Colonic mucosa (tissue), 4 donors: ENCODE data around the gene PAPPA. TPM values are rescaled to one million over a fixed set of nuclear protein-coding genes. Genes with fewer than 3 reads are reported as not detected.

Experiments used
- DNase-seq: peaks from one replicate; pipeline ENCODE4 v3.0.0-alpha.2; 2020
- H3K27ac ChIP-seq: fragments of 200-600 bp; one replicate; pipeline ENCODE4 v1.8.0; 2021
- H3K27me3 ChIP-seq: fragments of 200-600 bp; one replicate; pipeline ENCODE4 v1.8.0; 2021
- H3K36me3 ChIP-seq: fragments of 200-600 bp; one replicate; pipeline ENCODE4 v1.8.0; 2021
- H3K4me1 ChIP-seq: fragments of 200-600 bp; one replicate; pipeline ENCODE4 v1.8.0; 2021; ENCODE audit warnings: mild to moderate bottlenecking
- H3K4me3 ChIP-seq: fragments of 200-600 bp; one replicate; pipeline ENCODE4 v1.8.0; 2021
- H3K9ac ChIP-seq, 2 donors: one replicate each; pipeline ENCODE4 v1.7.0; 2013; ENCODE audit warnings: control low read depth in 2 of 2, low read depth in 2 of 2, low read length in 2 of 2
- H3K9me3 ChIP-seq: fragments of 200-600 bp; one replicate; pipeline ENCODE4 v1.8.0; 2021
- CTCF ChIP-seq: fragments of 200-600 bp; IDR thresholded peaks from one replicate; pipeline ENCODE4 v1.8.0; 2022; ENCODE audit warnings: antibody characterized with exemption, mild to moderate bottlenecking
- intact Hi-C: fragments of 100-400 bp; cut with DNase I; formaldehyde crosslinking; loops from one replicate; pipeline ENCODE4 v1.14.1; 2022
- total RNA-seq, 2 donors: library from RNA; stranded (reverse); fragmentation: NEBNext Ultra II Directional in 1 of 2; extraction: Animal tissue kit (Norgen Biotek cat#: 25700) in 1 of 2; gene quantifications; one replicate each; pipeline ENCODE4 v1.2.1, GENCODE V29; 2021
- donor health status: healthy.
- donor health status: DM: no; HTN: no; CAD: no.
- donor health status: DM: no; HTN: no; CAD: no.

The PAPPA gene
- total RNA-seq, 2 donors from 2014 or later: 0.99 to 1.2 TPM

- H3K9me3 ChIP-seq: no peaks in the 10 kb centered on the region
- H3K4me3 ChIP-seq: no peak overlapping the region
- no peak for DNase-seq
- TF ChIP-seq CTCF: no peak
- intact Hi-C loops: loop anchor here (10.0 kb wide), 1 partner anchor 265 kb away; no protein-coding TSS in a partner anchor
- no peak overlapping the region for H3K9ac ChIP-seq
- H3K4me1 ChIP-seq: no peaks in the 10 kb centered on the region
- H3K27me3 ChIP-seq: no peaks in the 10 kb centered on the region
- H3K36me3 ChIP-seq: no peaks in the 10 kb centered on the region
- no peak overlapping the region for H3K27ac ChIP-seq
These were observed 156.5 kb downstream of the PAPPA start for GRCh38 chr9:116309900-116310611.

- Histone ChIP-seq H3K4me1 (no peaks in the 10 kb centered on the region), H3K9ac (no peak overlapping the region), H3K9me3 (no peaks in the 10 kb centered on the region), H3K36me3 (no peaks in the 10 kb centered on the region), H3K27me3 (no peaks in the 10 kb centered on the region), H3K27ac (no peak overlapping the region), H3K4me3 (no peak overlapping the region)
- no peak for DNase-seq
- intact Hi-C loops: loop anchor here (10.0 kb wide), 1 partner anchor 263 kb away; no protein-coding TSS in a partner anchor
- no peak for TF ChIP-seq CTCF
These were observed 158.6 kb downstream of the PAPPA start for GRCh38 chr9:116312221-116312620.

- intact Hi-C loops: loop anchor here (10.0 kb wide), 1 partner anchor 261 kb away; no protein-coding TSS in a partner anchor
- TF ChIP-seq CTCF: no peak
- H3K27ac ChIP-seq: no peak overlapping the region
These were observed 160.0 kb downstream of the PAPPA start for GRCh38 chr9:116313638-116314037.

DNA sequence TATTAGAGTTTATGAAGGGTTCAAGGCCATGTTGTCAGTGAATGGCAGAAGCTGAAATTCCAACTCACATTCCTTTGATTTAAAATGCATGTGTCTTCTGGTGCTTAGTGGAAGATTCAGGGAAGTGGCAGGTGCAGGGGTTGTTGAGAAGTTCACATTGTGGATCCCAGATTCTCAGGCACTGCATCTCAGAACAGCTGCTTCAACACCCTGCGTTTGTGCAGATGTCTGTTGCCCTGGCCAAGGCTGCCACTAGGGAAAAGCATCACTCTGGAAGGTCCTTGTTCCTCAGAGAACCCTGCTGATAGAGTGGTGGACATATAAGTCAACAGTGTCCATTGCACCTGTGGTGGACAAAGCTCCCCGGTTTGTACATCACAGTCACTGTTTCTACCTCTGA lies 162.7 kb downstream of the PAPPA start:
- no peaks in the 10 kb centered on the region for H3K9me3 ChIP-seq
- H3K27ac ChIP-seq: no peak overlapping the region
- intact Hi-C loops: loop anchor here (10.0 kb wide), 1 partner anchor 259 kb away; no protein-coding TSS in a partner anchor
- H3K4me1 ChIP-seq: no peaks in the 10 kb centered on the region
- no peaks in the 10 kb centered on the region for H3K27me3 ChIP-seq
- no peak for TF ChIP-seq CTCF
- no peak overlapping the region for H3K4me3 ChIP-seq
- DNase-seq: no peak
- H3K36me3 ChIP-seq: no peaks in the 10 kb centered on the region
- no peak overlapping the region for H3K9ac ChIP-seq

More at GRCh38 chr9:116313638-116314037, 160.0 kb downstream of the PAPPA start:
- Histone ChIP-seq H3K4me3 (no peak overlapping the region), H3K9me3 (no peaks in the 10 kb centered on the region), H3K36me3 (no peaks in the 10 kb centered on the region), H3K4me1 (no peaks in the 10 kb centered on the region), H3K27me3 (no peaks in the 10 kb centered on the region), H3K9ac (no peak overlapping the region)
- DNase-seq: no peak

DNA sequence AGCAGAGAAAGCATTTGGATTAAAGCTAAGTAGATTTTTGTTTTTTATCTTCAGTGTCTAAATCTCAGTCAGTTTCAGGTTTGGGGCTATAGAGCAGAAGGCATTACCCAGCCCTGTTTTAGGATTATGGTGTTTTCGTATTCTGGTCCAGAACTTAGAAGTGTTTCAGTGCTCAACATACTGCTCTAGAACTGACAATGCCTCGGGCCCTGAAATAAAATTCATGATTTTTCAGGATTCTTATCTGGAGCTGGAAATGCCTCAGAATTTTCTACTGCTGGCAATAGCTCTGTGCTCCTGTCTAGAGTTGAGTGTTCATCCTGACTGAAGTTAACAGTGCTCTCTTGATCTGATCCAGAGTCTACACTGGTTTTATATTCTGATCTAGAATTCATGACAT lies 163.9 kb downstream of the PAPPA start:
- intact Hi-C loops: loop anchor here (10.0 kb wide), 1 partner anchor 257 kb away; no protein-coding TSS in a partner anchor
- Histone ChIP-seq H3K27me3 (no peaks in the 10 kb centered on the region), H3K36me3 (no peaks in the 10 kb centered on the region), H3K27ac (no peak overlapping the region), H3K4me1 (no peaks in the 10 kb centered on the region), H3K4me3 (no peak overlapping the region), H3K9ac (no peak overlapping the region), H3K9me3 (no peaks in the 10 kb centered on the region)
- no peak for DNase-seq
- TF ChIP-seq CTCF: no peak
